PC-3 (cell line): ENCODE measurements around the gene DCAF7. TPM values are rescaled to one million over a fixed set of nuclear protein-coding genes. Genes with fewer than 3 reads are reported as not detected.
A peak's percentile ranks its signal among the peaks of the same experiment; 100 is the strongest.

ENCODE experiments used
- ATAC-seq: fragments of 200-7000 bp; cut with Tn5 transposase; 2 replicates; pipeline ENCODE4 v1.9.1; 2020; ENCODE audit warnings: mild to moderate bottlenecking, moderate library complexity
- BruUV-seq: library from RNA; stranded (reverse); fragments of 400-500 nt; replicated peaks from 2 replicates; lab custom pipeline; 2021; lab: Mats Ljungman, UMichigan
- CTCF ChIA-PET: fragments of 300-600 bp; sonication (Branson Sonifier 250); formaldehyde crosslinking; loops from one replicate; lab custom pipeline; 2022; ENCODE audit warnings: antibody characterized with exemption; lab: Charles Lee
- POLR2A ChIA-PET: fragments of 300-600 bp; sonication (Branson Sonifier 250); formaldehyde crosslinking; loops from one replicate; lab custom pipeline; 2022; ENCODE audit warnings: antibody characterized with exemption; ENCODE audit not compliant: unreplicated experiment; lab: Charles Lee
- DNase-seq: peaks from one replicate; pipeline ENCODE4 v3.0.0-alpha.2; 2015
- H2AFZ ChIP-seq: fragments of 300-600 bp; sonication (generic); 2 replicates; pipeline ENCODE4 v1.6.0; 2016; ENCODE audit warnings: antibody characterized with exemption, low read length
- H3F3A ChIP-seq: fragments of 300-600 bp; sonication (generic); one replicate; pipeline ENCODE4 v1.6.0; 2017; ENCODE audit warnings: antibody characterized with exemption, low read length, control low read depth, mild to moderate bottlenecking; ENCODE audit not compliant: unreplicated experiment
- H3K27ac ChIP-seq: fragments of 300-600 bp; sonication (generic); 2 replicates; pipeline ENCODE4 v1.5.1; 2016; ENCODE audit warnings: mild to moderate bottlenecking, low read length
- H3K27me3 ChIP-seq: fragments of 300-600 bp; sonication (generic); 2 replicates; pipeline ENCODE4 v1.6.1; 2016; ENCODE audit warnings: low read length, mixed read lengths
- H3K36me3 ChIP-seq: fragments of 300-600 bp; sonication (generic); 2 replicates; pipeline ENCODE4 v1.6.1; 2016; ENCODE audit warnings: low read depth, mixed run types, low read length, mixed read lengths
- H3K4me1 ChIP-seq: fragments of 300-600 bp; sonication (generic); 2 replicates; pipeline ENCODE4 v1.5.1; 2016; ENCODE audit warnings: low read length; ENCODE audit not compliant: insufficient read depth
- H3K4me2 ChIP-seq: fragments of 300-600 bp; sonication (generic); 2 replicates; pipeline ENCODE4 v1.6.0; 2016; ENCODE audit warnings: low read length
- H3K4me3 ChIP-seq: fragments of 300-600 bp; sonication (generic); 2 replicates; pipeline ENCODE4 v1.5.1; 2016; ENCODE audit warnings: mild to moderate bottlenecking, low read length, mixed read lengths
- H3K79me2 ChIP-seq: fragments of 300-600 bp; sonication (generic); 2 replicates; pipeline ENCODE4 v1.6.1; 2017; ENCODE audit warnings: low read length, mixed read lengths
- H3K9ac ChIP-seq: fragments of 300-600 bp; sonication (generic); 2 replicates; pipeline ENCODE4 v1.6.0; 2016; ENCODE audit warnings: mild to moderate bottlenecking, low read length
- H3K9me2 ChIP-seq: fragments of 300-600 bp; sonication (generic); replicated peaks from 2 replicates; pipeline ENCODE4 v1.6.1; 2016; ENCODE audit warnings: mixed run types, low read length, mixed read lengths
- H3K9me3 ChIP-seq: fragments of 300-600 bp; sonication (generic); 2 replicates; pipeline ENCODE4 v1.6.1; 2016; ENCODE audit warnings: low read length, mixed read lengths
- H4K20me1 ChIP-seq: fragments of 300-600 bp; sonication (generic); 2 replicates; pipeline ENCODE4 v1.6.1; 2016; ENCODE audit warnings: low read length, mixed read lengths
- CTCF ChIP-seq: fragments of 300-600 bp; sonication (generic); conservative IDR thresholded peaks from 2 replicates; pipeline ENCODE4 v1.5.1; 2017; ENCODE audit warnings: antibody characterized with exemption, low read depth, mild to moderate bottlenecking, low read length
- EZH2 ChIP-seq: fragments of 300-600 bp; sonication (generic); IDR thresholded peaks from one replicate; pipeline ENCODE4 v1.6.1; 2017; ENCODE audit warnings: antibody characterized with exemption, mild to moderate bottlenecking, low read length; ENCODE audit not compliant: unreplicated experiment
- EZH2phosphoT487 ChIP-seq: fragments of 300-600 bp; sonication (generic); IDR thresholded peaks from 2 replicates; pipeline ENCODE4 v1.6.1; 2018; ENCODE audit warnings: mild to moderate bottlenecking, antibody characterized with exemption, low read length, borderline replicate concordance
- intact Hi-C: fragments of 100-400 bp; cut with micrococcal nuclease; formaldehyde crosslinking; loops from 2 replicates; pipeline ENCODE4 v1.9.0; 2023
- total RNA-seq: library from RNA; depleted of rRNA; stranded (reverse); fragments of >200 nt; gene quantifications from 2 replicates; pipeline ENCODE4 v1.2.3, GENCODE V29; 2014

Gene DCAF7
- total RNA-seq, 1 experiment from 2014 or later = 46.5 TPM

- H2AFZ ChIP-seq = no peak overlapping the region
- no peak for ATAC-seq
- POLR2A ChIA-PET = no interaction called here
- H3K9ac ChIP-seq = no peak overlapping the region
- TF ChIP-seq CTCF = no peak
- no peak for TF ChIP-seq EZH2
- no peak for TF ChIP-seq EZH2phosphoT487
- H3K27ac ChIP-seq = no peak overlapping the region
- 0 out of 2 replicates have a peak, but pooled peaks cover 4% of the 10 kb centered on the region for H4K20me1 ChIP-seq
- H3K9me3 ChIP-seq = no peaks in the 10 kb centered on the region
- no peaks in the 10 kb centered on the region for H3K36me3 ChIP-seq
- H3K27me3 ChIP-seq = no peaks in the 10 kb centered on the region
- H3K4me1 ChIP-seq = peaks cover 26% of the 10 kb centered on the region
- CTCF ChIA-PET = no interaction called here
- DNase-seq = no peak
- no peaks in the 10 kb centered on the region for H3F3A ChIP-seq
- no peaks in the 10 kb centered on the region for H3K9me2 ChIP-seq
- intact Hi-C loops = loop anchor here (5.0 kb wide), 2 partner anchors 73 to 118 kb away; partner anchors contain the start of gene STRADA
- peak overlapping the region; percentile 93 for H3K4me2 ChIP-seq
- H3K4me3 ChIP-seq = peak overlapping the region; percentile 82; the same call in 1 of the 2 replicates
- H3K79me2 ChIP-seq = peaks cover 44% of the 10 kb centered on the region
- BruUV-seq = no TSS peak
Observed at GRCh38 chr17:63624531-63624880, 74.2 kb downstream of the DCAF7 start.

DNA sequence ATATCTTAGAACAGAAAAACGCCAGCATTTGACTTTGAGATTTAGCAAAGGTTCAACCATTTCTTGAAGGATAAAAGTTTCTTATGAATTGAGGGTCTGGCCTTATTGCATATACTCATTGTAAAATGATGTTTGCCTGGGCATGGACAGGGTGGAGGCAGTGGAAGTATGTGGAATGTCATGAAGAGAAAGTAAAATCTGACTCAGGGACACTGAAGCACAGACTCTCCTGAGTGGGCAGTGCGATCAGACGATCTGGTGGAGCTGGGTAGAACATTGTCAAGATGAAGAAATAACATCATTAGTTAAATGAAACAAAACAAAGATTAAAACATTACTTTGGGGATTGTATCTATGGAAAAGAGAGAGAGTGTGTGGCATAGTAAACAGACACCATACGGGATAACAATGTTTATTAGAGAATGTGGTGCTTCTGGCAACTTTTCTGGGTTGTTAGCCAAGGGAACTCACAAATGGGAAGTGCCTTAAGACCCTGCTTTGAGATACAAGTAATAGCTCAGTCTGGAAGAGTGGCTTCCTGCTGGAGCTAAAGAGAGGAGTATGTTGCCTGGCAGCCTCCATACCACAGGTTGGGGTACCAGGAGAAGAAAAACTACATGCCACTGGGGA, 76.4 kb downstream of the DCAF7 start:
- no TSS peak for BruUV-seq
- POLR2A ChIA-PET = interaction anchor here (0.6 to 0.7 kb wide), 2 partner anchors 49 to 502 kb away, joined by 3 to 4 read pairs; no protein-coding TSS in a partner anchor

More for the DNA sequence above, 76.4 kb downstream of the DCAF7 start:
- Histone ChIP-seq H2AFZ (no peak overlapping the region), H3K27ac (no peak overlapping the region), H3K4me3 (peak overlapping the region; percentile 6; the same call in 1 of the 2 replicates), H3K9me2 (no peaks in the 10 kb centered on the region), H3K36me3 (no peaks in the 10 kb centered on the region), H3F3A (no peaks in the 10 kb centered on the region), H3K9ac (no peak overlapping the region), H3K4me1 (peaks cover 21% of the 10 kb centered on the region), H3K79me2 (peaks cover 44% of the 10 kb centered on the region), H4K20me1 (0 out of 2 replicates have a peak, but pooled peaks cover 4% of the 10 kb centered on the region), H3K27me3 (no peaks in the 10 kb centered on the region), H3K9me3 (no peaks in the 10 kb centered on the region), H3K4me2 (peak overlapping the region; percentile 25)
- intact Hi-C loops = no loop called here
- peak; percentile 22 for DNase-seq
- TF ChIP-seq EZH2 (no peak), EZH2phosphoT487 (no peak), CTCF (no peak)
- CTCF ChIA-PET = interaction anchor here (0.6 kb wide), 1 partner anchor 200 kb away, joined by 3 read pairs; the partner anchor contains the start of gene PSMC5
- no peak for ATAC-seq
